Skin epidermis (tissue), 12 donors: ENCODE results near the gene MIA2.
"Not testable (repeated sequence)": the region's sequence is repeated elsewhere in the genome, so short reads cannot be mapped to it uniquely, and the experiment has no call there.

Experiments
- H3K27ac ChIP-seq, 21 experiments: fragments of 200-600 bp; sonication (generic) in 11 of 21; one replicate each; pipeline ENCODE4 v1.5.0; 2020; ENCODE audit warnings: mild to moderate bottlenecking in 3 of 21, inconsistent platforms in 2 of 21, moderate library complexity in 2 of 21
- H3K4me3 ChIP-seq, 7 experiments: fragments of 200-600 bp; sonication (generic) in 2 of 7; one replicate each; pipeline ENCODE4 v1.5.0; 2020; ENCODE audit warnings: inconsistent platforms in 2 of 7, mild to moderate bottlenecking in 2 of 7, moderate library complexity in 1 of 7

The MIA2 gene

DNA sequence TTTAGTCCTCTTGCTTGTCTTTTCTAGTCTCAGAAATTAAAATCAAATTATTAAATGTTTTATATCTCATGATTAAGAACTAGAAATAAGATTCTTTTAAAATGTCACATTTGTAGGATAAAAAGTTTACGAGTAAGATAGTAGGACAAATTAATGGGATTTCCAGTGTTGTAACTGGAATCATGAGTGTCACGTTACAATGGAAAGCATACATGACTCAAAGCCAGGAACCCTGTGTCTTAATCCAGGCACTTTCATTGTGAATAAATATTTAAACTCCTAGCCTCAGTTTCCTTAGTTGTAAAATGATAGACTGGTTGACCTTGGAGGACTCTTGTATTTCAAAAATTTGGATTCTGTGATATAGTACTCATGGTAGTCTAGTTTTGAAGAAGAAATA lies 84.9 kb downstream of the MIA2 start:
- Histone ChIP-seq H3K27ac (no peak overlapping the region), H3K4me3 (no peak overlapping the region)

DNA sequence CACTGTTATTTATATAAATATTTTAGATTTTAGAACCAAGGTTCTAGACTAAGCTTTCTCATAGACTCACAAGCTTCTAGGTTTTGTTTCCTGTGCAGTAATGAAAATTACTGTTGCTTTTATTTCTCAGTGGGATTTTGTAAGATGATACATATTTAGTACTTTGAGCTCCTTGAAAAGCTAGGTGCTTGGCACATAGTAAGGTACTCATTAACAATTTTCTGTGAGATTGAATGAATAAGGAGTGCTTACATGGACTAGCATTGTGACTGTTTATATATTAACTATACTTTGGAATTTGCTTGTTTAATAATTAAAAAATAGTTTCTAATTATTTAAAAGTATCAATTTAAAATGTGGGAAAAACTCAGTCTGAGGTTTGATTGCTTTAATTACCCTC lies 85.7 kb downstream of the MIA2 start:
- Histone ChIP-seq H3K27ac (no peak overlapping the region), H3K4me3 (no peak overlapping the region)

- H3K27ac ChIP-seq: no peak overlapping the region
- no peak overlapping the region for H3K4me3 ChIP-seq
Measured at GRCh38 chr14:39320318-39320717, 86.6 kb downstream of the MIA2 start.

DNA sequence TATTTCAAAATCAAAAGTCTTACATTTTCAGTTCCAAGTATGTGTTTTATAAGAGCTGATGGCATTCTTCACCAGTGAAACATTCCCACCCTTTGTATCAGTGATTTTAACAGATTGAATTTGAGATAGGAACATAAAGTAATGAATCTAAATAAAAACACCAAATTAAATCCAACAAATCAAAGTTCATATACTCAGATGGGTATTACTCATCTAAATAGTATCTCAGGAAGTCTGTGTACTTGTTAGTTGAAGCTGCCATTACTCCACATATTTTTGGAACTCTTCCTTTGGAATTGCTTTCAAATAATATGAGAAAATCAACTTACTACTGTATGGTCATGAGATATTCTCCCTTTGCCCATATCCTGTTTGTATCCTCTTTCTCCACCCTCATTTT lies 89.1 kb downstream of the MIA2 start:
- Histone ChIP-seq H3K4me3 (no peak overlapping the region), H3K27ac (no peak overlapping the region)

GRCh38 chr14:39324097-39324496 lies 90.4 kb downstream of the MIA2 start:
- no peak overlapping the region for H3K4me3 ChIP-seq

DNA sequence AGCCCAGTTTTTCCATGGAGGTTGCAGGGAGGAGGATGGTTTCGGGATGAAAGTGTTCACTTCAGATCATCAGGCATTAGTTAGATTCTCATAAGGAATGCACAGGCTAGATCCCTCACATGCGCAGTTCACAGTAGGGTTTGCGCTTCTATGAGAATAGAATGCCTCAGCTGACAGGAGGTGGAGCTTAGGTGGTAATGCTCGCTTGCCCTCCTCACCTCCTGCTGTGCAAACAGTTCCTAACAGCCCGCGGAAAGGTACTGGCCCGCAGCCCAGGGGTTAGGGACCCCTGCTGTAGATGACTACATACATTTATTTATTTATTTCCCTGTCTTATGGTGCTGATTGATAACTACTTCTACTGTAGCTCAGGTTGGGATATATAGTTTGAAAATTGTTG lies 105.3 kb downstream of the MIA2 start:
- H3K4me3 ChIP-seq: no peak overlapping the region
- no peak overlapping the region for H3K27ac ChIP-seq

More at GRCh38 chr14:39324097-39324496, 90.4 kb downstream of the MIA2 start:
- H3K27ac ChIP-seq: no peak overlapping the region

- H3K27ac ChIP-seq, H3K4me3 ChIP-seq: not testable (repeated sequence)
Measured at GRCh38 chr14:39341126-39341525, 107.4 kb downstream of the MIA2 start.

DNA sequence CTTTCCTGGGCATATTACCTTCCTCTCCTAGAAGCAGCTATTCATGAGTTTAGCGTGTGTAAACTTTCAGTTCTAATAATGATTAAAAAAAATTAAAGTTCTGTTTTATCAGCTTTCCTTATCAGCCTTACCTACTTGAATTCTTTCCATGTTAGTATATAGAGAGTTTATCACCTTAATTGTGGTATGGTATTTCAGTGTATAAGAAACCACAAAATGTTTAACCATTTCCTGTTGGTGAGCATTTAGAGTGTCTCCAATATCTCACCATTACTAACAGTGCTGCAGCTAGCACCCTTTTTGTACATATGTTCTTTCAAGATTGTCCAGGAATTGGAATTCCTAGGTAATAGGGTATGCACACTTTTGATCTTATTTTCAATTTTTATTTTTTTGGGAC lies 109.1 kb downstream of the MIA2 start:
- no peak overlapping the region for H3K4me3 ChIP-seq
- no peak overlapping the region for H3K27ac ChIP-seq

DNA sequence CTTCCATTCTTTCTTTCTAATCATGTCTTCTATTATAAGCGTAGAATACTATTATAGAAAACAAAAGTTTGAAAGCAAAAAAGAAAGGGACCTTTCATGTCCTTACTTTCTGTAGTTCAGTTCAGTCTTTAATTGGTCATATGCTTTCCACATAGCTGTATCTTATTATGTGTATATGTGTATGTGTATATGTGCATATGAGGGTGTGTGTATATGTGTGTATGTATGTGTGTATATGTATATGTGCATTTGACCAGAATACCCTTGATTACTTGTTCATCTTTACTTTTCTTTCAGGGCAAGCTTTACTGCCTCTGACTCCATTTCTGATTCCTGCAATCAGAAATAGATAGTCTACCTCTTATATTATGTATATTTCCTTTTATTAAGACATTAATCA lies 109.9 kb downstream of the MIA2 start:
- Histone ChIP-seq H3K27ac (no peak overlapping the region), H3K4me3 (no peak overlapping the region)

- no peak overlapping the region for H3K27ac ChIP-seq
Measured at GRCh38 chr14:39350866-39351265, 117.2 kb downstream of the MIA2 start.

GRCh38 chr14:39351708-39352107 lies 118.0 kb downstream of the MIA2 start:
- Histone ChIP-seq H3K27ac (no peak overlapping the region), H3K4me3 (no peak overlapping the region)

More at GRCh38 chr14:39350866-39351265, 117.2 kb downstream of the MIA2 start:
- H3K4me3 ChIP-seq: no peak overlapping the region

GRCh38 chr14:39359069-39359468 lies 125.4 kb downstream of the MIA2 start:
- not testable (repeated sequence) for H3K4me3 ChIP-seq, H3K27ac ChIP-seq

DNA sequence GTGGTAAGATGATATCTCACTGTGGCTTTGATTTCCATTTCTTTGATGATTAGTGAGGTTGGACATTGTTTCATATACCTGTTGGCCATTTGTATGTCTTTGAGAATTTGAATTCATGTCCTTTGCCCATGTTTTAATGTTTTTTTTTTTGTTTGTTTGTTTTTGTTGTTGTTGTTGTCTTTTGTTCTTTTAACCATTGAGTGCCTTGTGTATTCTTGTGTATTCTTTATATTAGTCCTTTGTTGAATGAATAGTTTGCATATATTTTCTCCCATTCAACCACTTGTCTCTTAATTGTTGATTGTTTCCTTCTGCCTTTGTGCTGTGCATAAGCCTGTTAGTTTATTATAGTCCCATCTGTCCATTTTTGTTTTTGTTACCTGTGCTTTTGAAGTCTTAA lies 126.6 kb downstream of the MIA2 start:
- Histone ChIP-seq H3K27ac (no peak overlapping the region), H3K4me3 (no peak overlapping the region)

GRCh38 chr14:39361556-39361955 lies 127.8 kb downstream of the MIA2 start:
- H3K27ac ChIP-seq: not testable (repeated sequence)

DNA sequence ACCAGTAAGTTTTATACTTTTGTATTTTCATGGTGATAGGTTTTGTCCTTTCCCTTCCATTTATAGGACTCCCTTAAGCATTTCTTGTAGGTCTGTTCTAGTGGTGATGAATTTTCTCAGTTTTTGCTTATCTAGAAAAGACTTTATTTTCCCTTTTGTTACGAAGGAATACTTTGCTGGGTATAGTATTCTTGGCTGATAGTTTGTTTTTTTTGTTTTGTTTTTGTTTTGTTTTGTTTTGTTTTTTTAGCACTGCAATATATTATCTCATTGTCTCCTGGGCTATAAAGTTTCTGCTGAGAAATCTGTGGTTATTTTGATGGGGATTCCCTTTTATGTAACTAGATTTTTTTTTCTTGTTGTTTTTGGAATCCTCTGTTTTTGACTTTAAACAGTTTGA lies 130.8 kb downstream of the MIA2 start:
- no peak overlapping the region for H3K4me3 ChIP-seq
- no peak overlapping the region for H3K27ac ChIP-seq

More at GRCh38 chr14:39361556-39361955, 127.8 kb downstream of the MIA2 start:
- H3K4me3 ChIP-seq: not testable (repeated sequence)

- H3K4me3 ChIP-seq: no peak overlapping the region
- no peak overlapping the region for H3K27ac ChIP-seq
Measured at GRCh38 chr14:39365354-39365753, 131.6 kb downstream of the MIA2 start.

- Histone ChIP-seq H3K27ac (no peak overlapping the region), H3K4me3 (no peak overlapping the region)
Measured at GRCh38 chr14:39366460-39367386, 133.0 kb downstream of the MIA2 start.

GRCh38 chr14:39367387-39367751 lies 133.7 kb downstream of the MIA2 start:
- Histone ChIP-seq H3K27ac (no peak overlapping the region), H3K4me3 (no peak overlapping the region)

DNA sequence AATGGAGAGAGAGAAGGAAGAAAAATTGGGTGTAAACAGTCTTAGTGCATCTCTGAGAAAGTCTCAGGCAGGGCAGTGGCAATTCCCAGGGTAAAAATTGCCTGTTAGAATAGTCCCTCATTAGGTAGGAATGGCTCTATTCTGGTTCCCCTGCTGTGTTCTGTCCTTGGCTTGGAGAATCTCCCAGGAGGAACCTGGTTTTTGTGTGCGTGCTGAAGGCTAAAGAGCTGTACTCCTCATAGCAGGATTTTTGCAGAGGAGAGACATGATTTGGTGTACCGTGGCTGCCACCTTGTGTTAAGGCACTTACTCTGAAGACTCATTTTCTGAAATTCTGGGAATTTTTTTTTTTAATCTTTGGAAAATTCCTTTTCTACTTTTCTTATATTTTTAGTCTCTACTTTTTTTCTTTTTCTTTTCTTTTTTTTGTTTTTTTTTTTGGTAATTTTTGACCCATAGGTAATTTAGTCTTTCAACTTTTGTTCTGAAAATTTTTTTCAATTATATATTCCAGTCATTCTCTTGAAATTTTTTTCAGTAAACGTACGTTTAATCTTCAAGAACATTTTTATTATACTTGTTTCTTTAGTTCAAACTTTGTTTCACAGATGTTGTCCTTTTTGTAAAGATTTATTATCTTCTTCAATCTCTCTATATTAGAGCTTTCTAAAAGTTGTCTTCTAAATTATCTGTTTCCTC lies 134.7 kb downstream of the MIA2 start:
- H3K4me3 ChIP-seq: no peak overlapping the region
- no peak overlapping the region for H3K27ac ChIP-seq

DNA sequence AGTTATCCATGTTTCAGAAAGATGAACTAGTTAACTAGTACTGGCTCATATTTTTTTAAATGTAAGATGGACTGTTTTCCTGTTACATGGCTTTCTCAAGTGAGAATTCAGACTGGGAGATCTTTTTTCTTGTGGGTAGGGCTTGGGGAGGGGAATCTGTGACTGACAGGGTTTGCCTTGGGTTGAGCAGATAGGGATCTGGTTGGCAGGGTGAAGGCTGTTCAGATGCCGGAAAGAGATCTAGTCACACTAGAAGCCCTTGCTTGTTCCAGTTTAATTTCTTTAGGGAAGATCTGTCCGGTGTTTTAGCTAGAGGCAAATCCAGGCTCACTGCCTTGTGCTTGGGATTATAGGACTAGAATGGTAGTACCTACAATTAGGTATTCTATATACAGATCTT lies 135.3 kb downstream of the MIA2 start:
- no peak overlapping the region for H3K27ac ChIP-seq
- no peak overlapping the region for H3K4me3 ChIP-seq

GRCh38 chr14:39370415-39370814 lies 136.7 kb downstream of the MIA2 start:
- Histone ChIP-seq H3K27ac (no peak overlapping the region), H3K4me3 (no peak overlapping the region)
